B cell (primary cell): Measurements from ENCODE around the gene MEOX2. TPM values are rescaled to one million over a fixed set of nuclear protein-coding genes. Genes with fewer than 3 reads are reported as not detected.

ENCODE experiments used
- ATAC-seq: fragments of 200-7000 bp; cut with Tn5 transposase; one replicate; pipeline ENCODE4 v1.10.0; 2021; ENCODE audit warnings: low read depth, mild to moderate bottlenecking, moderate number of reproducible peaks, moderate library complexity
- CTCF ChIA-PET: fragments of 350-600 bp; sonication (Branson Sonifier 250); formaldehyde crosslinking; loops from one replicate; lab custom pipeline; 2021; ENCODE audit warnings: antibody characterized with exemption, inconsistent platforms; lab: Charles Lee
- POLR2A ChIA-PET: fragments of 350-600 bp; sonication (Branson Sonifier 250); formaldehyde crosslinking; loops from one replicate; lab custom pipeline; 2021; ENCODE audit warnings: antibody characterized with exemption; lab: Charles Lee
- DNase-seq: peaks from one replicate; pipeline ENCODE4 v3.0.0; 2013
- H2AFZ ChIP-seq: 2 replicates; pipeline ENCODE4 v1.6.1; 2012; ENCODE audit warnings: mild to moderate bottlenecking, low read depth, low read length; ENCODE audit not compliant: insufficient read depth, poor library complexity, severe bottlenecking
- H3K27ac ChIP-seq, 2 donors: 1 replicate in 1 of 2; 2 replicates in 1 of 2; pipeline ENCODE4 v1.5.1; 2012 to 2013; ENCODE audit warnings: low read length in 2 of 2, mild to moderate bottlenecking in 2 of 2, moderate library complexity in 1 of 2
- H3K27me3 ChIP-seq, 4 experiments: fragments of 200-600 bp in 1 of 4; sonication (generic) in 1 of 4; replicated peaks in 1 of 4; 1 replicate in 2 of 4; 2 replicates in 2 of 4; pipeline versions ENCODE4 v1.6.1 to v1.7.0; 2013 to 2016; ENCODE audit warnings: low read length in 3 of 4, mild to moderate bottlenecking in 2 of 4, mixed read lengths in 1 of 4, moderate library complexity in 1 of 4; ENCODE audit not compliant: insufficient read depth in 4 of 4, control insufficient read depth in 3 of 4; ENCODE audit errors: control extremely low read depth in 1 of 4
- H3K36me3 ChIP-seq, 2 experiments: replicated peaks in 1 of 2; 1 replicate in 1 of 2; 2 replicates in 1 of 2; pipeline versions ENCODE4 v1.6.1 to v1.7.1; 2013; ENCODE audit warnings: low read length in 1 of 2; ENCODE audit not compliant: insufficient read depth in 2 of 2, control insufficient read depth in 1 of 2; ENCODE audit errors: control extremely low read depth in 1 of 2, extremely low read depth in 1 of 2
- H3K4me1 ChIP-seq, 2 donors: fragments of 200-600 bp in 1 of 2; sonication (generic) in 1 of 2; 1 replicate in 1 of 2; 2 replicates in 1 of 2; pipeline versions ENCODE4 v1.5.1 to v1.6.1; 2013 to 2017; ENCODE audit warnings: low read length in 2 of 2; ENCODE audit not compliant: control insufficient read depth in 2 of 2, insufficient read depth in 2 of 2
- H3K4me2 ChIP-seq: replicated peaks from 2 replicates; pipeline ENCODE3; 2012; ENCODE audit warnings: mild to moderate bottlenecking, low read depth, low read length; ENCODE audit not compliant: poor library complexity, severe bottlenecking
- H3K4me3 ChIP-seq, 5 experiments: fragments of 200-600 bp in 1 of 5; sonication (generic) in 1 of 5; 1 replicate in 3 of 5; 2 replicates in 2 of 5; pipeline versions ENCODE4 v1.5.1 to v1.7.0; 2011 to 2016; ENCODE audit warnings: low read length in 4 of 5, mild to moderate bottlenecking in 4 of 5, low read depth in 2 of 5, control low read depth in 1 of 5, moderate library complexity in 1 of 5; ENCODE audit not compliant: insufficient read depth in 1 of 5; ENCODE audit errors: control extremely low read depth in 1 of 5, extremely low read depth in 1 of 5
- H3K79me2 ChIP-seq: fragments of 200-600 bp; sonication (generic); one replicate; pipeline ENCODE4 v1.6.0; 2016; ENCODE audit warnings: low read length; ENCODE audit not compliant: control insufficient read depth, insufficient read depth
- H3K9ac ChIP-seq: fragments of 200-600 bp; sonication (generic); 2 replicates; pipeline ENCODE4 v1.6.1; 2017; ENCODE audit warnings: mild to moderate bottlenecking, low read length, moderate library complexity
- H3K9me3 ChIP-seq, 3 donors: one replicate each; pipeline versions ENCODE4 v1.6.1 to v1.7.1; 2013; ENCODE audit warnings: low read length in 2 of 3; ENCODE audit not compliant: control insufficient read depth in 2 of 3, insufficient read depth in 1 of 3; ENCODE audit errors: control extremely low read depth in 1 of 3
- H4K20me1 ChIP-seq: 2 replicates; pipeline ENCODE4 v1.6.0; 2012; ENCODE audit warnings: mild to moderate bottlenecking, low read length; ENCODE audit not compliant: insufficient read depth, control insufficient read depth, poor library complexity, severe bottlenecking
- H3K27ac Mint-ChIP-seq: one replicate; pipeline ENCODE4 v1.8.0; 2021; ENCODE audit warnings: mixed read lengths
- H3K27me3 Mint-ChIP-seq: one replicate; pipeline ENCODE4 v1.8.0; 2021; ENCODE audit warnings: mixed read lengths
- H3K4me1 Mint-ChIP-seq: one replicate; pipeline ENCODE4 v1.8.0; 2021; ENCODE audit warnings: mixed read lengths
- H3K4me3 Mint-ChIP-seq: one replicate; pipeline ENCODE4 v1.8.0; 2021; ENCODE audit warnings: mixed read lengths
- H3K9me3 Mint-ChIP-seq: one replicate; pipeline ENCODE4 v1.8.0; 2022; ENCODE audit warnings: mixed read lengths; ENCODE audit not compliant: insufficient read depth
- EZH2 ChIP-seq: IDR thresholded peaks from 2 replicates; pipeline ENCODE4 v1.6.1; 2012; ENCODE audit warnings: borderline replicate concordance, low read depth, mild to moderate bottlenecking, moderate library complexity, low read length; ENCODE audit not compliant: insufficient read depth, poor library complexity, severe bottlenecking
- WGBS: methylation state at CpG from one replicate; pipeline ENCODE4 v1.1.5; 2013; ENCODE audit warnings: missing lambda C conversion rate; ENCODE audit not compliant: insufficient coverage; 5-methylcytosine and 5-hydroxymethylcytosine counted together
- intact Hi-C: fragments of 100-400 bp; cut with micrococcal nuclease; formaldehyde crosslinking; loops from one replicate; pipeline ENCODE4 v1.10.0; 2022
- polyA plus RNA-seq: library from polyadenylated mRNA; depleted of rRNA; stranded (reverse); fragments of >200 nt; gene quantifications from 2 replicates; pipeline ENCODE4 v1.2.3, GENCODE V29; 2012
- total RNA-seq, 2 donors: library from RNA; stranded (reverse); fragments of 120-200 nt in 1 of 2; gene quantifications; 1 replicate in 1 of 2; 2 replicates in 1 of 2; pipeline versions ENCODE4 v1.2.3 to v1.2.4, GENCODE V29; 2013 to 2022
- TF ChIP-seq, protein P1 (sequence below): fragments of 200-600 bp; IDR thresholded peaks from one replicate; pipeline ENCODE4 v1.8.0; 2022; ENCODE audit warnings: antibody characterized with exemption, mild to moderate bottlenecking

Gene MEOX2
- total and polyA plus RNA-seq, 2 donors (not counting 1 experiment from before 2014, with no cell fraction given): not detected

DNA sequence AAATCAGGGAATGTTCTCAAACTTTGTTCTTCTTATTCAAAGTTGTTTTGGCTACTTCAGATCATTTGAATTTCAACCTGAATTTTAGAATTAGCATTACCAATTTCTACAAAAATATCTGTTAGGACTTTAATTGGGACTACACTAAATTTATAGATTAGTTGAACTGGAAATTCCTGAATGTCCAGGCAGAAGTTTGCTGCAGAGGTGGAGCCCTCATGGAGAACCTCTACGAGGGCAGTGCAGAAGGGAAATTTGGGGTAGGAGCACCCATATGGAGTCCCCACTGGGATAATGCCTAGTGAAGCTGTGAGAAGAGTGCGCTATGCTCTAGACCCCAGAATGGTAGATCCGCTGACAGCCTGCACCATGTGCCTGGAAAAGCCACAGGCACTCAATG, 101.9 kb downstream of the MEOX2 start:
- Mint-ChIP-seq H3K4me3 (no peak overlapping the region), H3K27me3 (no peaks in the 10 kb centered on the region), H3K4me1 (no peaks in the 10 kb centered on the region), H3K9me3 (peaks cover 3% of the 10 kb centered on the region), H3K27ac (no peak overlapping the region)
- Histone ChIP-seq H3K4me2 (no peak overlapping the region), H3K4me3 (no peak overlapping the region), H3K36me3 (no peaks in the 10 kb centered on the region), H3K9me3 (peaks cover 0 to 5% (median 2%) of the 10 kb centered on the region in 3 donors), H3K4me1 (no peaks in the 10 kb centered on the region), H2AFZ (no peak overlapping the region), H3K79me2 (no peaks in the 10 kb centered on the region), H4K20me1 (no peaks in the 10 kb centered on the region), H3K27ac (no peak overlapping the region), H3K9ac (no peak overlapping the region), H3K27me3 (no peaks in the 10 kb centered on the region)
- ChIA-PET CTCF (interaction anchor here (0.8 kb wide), 1 partner anchor 14 kb away, joined by 3 read pairs; no protein-coding TSS in a partner anchor), POLR2A (no interaction called here)
- TF ChIP-seq, protein P1, sequence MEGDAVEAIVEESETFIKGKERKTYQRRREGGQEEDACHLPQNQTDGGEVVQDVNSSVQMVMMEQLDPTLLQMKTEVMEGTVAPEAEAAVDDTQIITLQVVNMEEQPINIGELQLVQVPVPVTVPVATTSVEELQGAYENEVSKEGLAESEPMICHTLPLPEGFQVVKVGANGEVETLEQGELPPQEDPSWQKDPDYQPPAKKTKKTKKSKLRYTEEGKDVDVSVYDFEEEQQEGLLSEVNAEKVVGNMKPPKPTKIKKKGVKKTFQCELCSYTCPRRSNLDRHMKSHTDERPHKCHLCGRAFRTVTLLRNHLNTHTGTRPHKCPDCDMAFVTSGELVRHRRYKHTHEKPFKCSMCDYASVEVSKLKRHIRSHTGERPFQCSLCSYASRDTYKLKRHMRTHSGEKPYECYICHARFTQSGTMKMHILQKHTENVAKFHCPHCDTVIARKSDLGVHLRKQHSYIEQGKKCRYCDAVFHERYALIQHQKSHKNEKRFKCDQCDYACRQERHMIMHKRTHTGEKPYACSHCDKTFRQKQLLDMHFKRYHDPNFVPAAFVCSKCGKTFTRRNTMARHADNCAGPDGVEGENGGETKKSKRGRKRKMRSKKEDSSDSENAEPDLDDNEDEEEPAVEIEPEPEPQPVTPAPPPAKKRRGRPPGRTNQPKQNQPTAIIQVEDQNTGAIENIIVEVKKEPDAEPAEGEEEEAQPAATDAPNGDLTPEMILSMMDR: no peak
- no peak for TF ChIP-seq EZH2
- DNase-seq (no peak), ATAC-seq (no peak)
- 87% methylated on average over 3 of the region's 3 CpGs for WGBS
- intact Hi-C loops: no loop called here

DNA sequence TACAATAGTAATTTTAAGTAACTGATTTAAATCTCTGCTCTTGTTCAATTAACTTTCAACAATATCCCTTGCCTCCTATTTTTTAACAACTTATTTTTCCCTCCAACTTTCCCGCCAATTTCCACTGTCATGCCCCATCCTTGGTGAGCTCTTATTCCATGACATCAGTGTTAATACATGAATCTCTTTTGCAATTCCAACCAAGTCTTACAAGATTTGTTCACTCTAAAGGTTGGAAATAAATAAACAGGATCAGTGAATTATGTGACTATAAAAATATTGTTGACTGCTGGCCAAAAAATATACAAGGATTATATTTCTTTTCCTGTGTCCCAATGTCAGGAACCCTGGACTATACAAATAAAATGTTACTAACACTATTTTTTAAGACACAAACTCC, 103.7 kb downstream of the MEOX2 start:
- TF ChIP-seq, protein P1: no peak
- TF ChIP-seq EZH2: no peak
- no peaks in the 10 kb centered on the region for H3K27me3 ChIP-seq
- H3K4me2 ChIP-seq: no peak overlapping the region
- H3K36me3 ChIP-seq: no peaks in the 10 kb centered on the region
- H3K4me1 ChIP-seq: no peaks in the 10 kb centered on the region
- peaks cover 0 to 5% (median 2%) of the 10 kb centered on the region in 3 donors for H3K9me3 ChIP-seq
- Mint-ChIP-seq H3K4me3 (no peak overlapping the region), H3K9me3 (peaks cover 3% of the 10 kb centered on the region), H3K27me3 (no peaks in the 10 kb centered on the region), H3K4me1 (no peaks in the 10 kb centered on the region), H3K27ac (no peak overlapping the region)
- ATAC-seq (no peak), DNase-seq (no peak)
- no peak overlapping the region for H3K4me3 ChIP-seq
- no peak overlapping the region for H2AFZ ChIP-seq
- H3K9ac ChIP-seq: no peak overlapping the region
- 100% methylated on average over 1 of the region's 1 CpG for WGBS
- H3K79me2 ChIP-seq: no peaks in the 10 kb centered on the region
- no peak overlapping the region for H3K27ac ChIP-seq
- intact Hi-C loops: no loop called here
- H4K20me1 ChIP-seq: no peaks in the 10 kb centered on the region
- CTCF ChIA-PET: no interaction called here
- POLR2A ChIA-PET: no interaction called here
